ENCODE results near the gene PLA2G1B. TPM values are rescaled to one million over a fixed set of nuclear protein-coding genes. Genes with fewer than 3 reads are reported as not detected.

PLA2G1B gene
- total RNA-seq, 4 donors from 2014 or later, result not detected

GRCh38 chr12:120290609-120291305 lies 36.8 kb downstream of the PLA2G1B start:
- intact Hi-C loops (cut with DNase I), result loop anchor here (2.0 kb wide), 1 partner anchor 62 kb away; no protein-coding TSS in a partner anchor
- peak overlapping the region; percentile 92 to 98 (median 96) for H3K27ac ChIP-seq (replicated peaks in 1 of 4)
- H3K36me3 ChIP-seq, result no peaks in the 10 kb centered on the region
- 31% methylated on average over 22 of the region's 22 CpGs for WGBS
- TF ChIP-seq POLR2A (IDR thresholded peaks at IDR 0.05; ENCODE audit: low read depth) (no peak), EP300 (IDR thresholded peaks at IDR 0.05) (no peak), POLR2AphosphoS5 (IDR thresholded peaks at IDR 0.05) (no peak), CTCF (IDR thresholded peaks at IDR 0.05) (no peak)
- DNase-seq (ENCODE audit: extremely low spot score), result no peak
- H3K4me3 ChIP-seq, result peak overlapping the region; percentile 59 to 68 (median 62)
- no peaks in the 10 kb centered on the region for H3K27me3 ChIP-seq
- no peaks in the 10 kb centered on the region for H3K9me3 ChIP-seq
- H3K4me1 ChIP-seq, result peaks cover 2 to 18% (median 13%) of the 10 kb centered on the region in 4 donors

- TF ChIP-seq EP300 (IDR thresholded peaks at IDR 0.05) (no peak), CTCF (IDR thresholded peaks at IDR 0.05) (no peak), POLR2A (IDR thresholded peaks at IDR 0.05; ENCODE audit: low read depth) (no peak), POLR2AphosphoS5 (IDR thresholded peaks at IDR 0.05) (no peak)
- 91% methylated on average over 12 of the region's 12 CpGs for WGBS
- intact Hi-C loops (cut with DNase I), result no loop called here
- Histone ChIP-seq H3K4me3 (no peak overlapping the region), H3K27ac (replicated peaks in 1 of 4) (no peak overlapping the region), H3K27me3 (no peaks in the 10 kb centered on the region), H3K4me1 (peaks cover 0 to 13% (median 10%) of the 10 kb centered on the region in 4 donors), H3K36me3 (no peaks in the 10 kb centered on the region), H3K9me3 (no peaks in the 10 kb centered on the region)
- DNase-seq (ENCODE audit: extremely low spot score), result no peak
These were observed 40.1 kb downstream of the PLA2G1B start for GRCh38 chr12:120287491-120287890.

- Histone ChIP-seq H3K27me3 (no peaks in the 10 kb centered on the region), H3K4me1 (peaks cover 0 to 13% (median 10%) of the 10 kb centered on the region in 4 donors), H3K9me3 (no peaks in the 10 kb centered on the region), H3K27ac (replicated peaks in 1 of 4) (no peak overlapping the region), H3K36me3 (no peaks in the 10 kb centered on the region), H3K4me3 (no peak overlapping the region)
- no peak for TF ChIP-seq EP300 (IDR thresholded peaks at IDR 0.05)
- TF ChIP-seq POLR2A (IDR thresholded peaks at IDR 0.05; ENCODE audit: low read depth), result no peak
- no peak for TF ChIP-seq POLR2AphosphoS5 (IDR thresholded peaks at IDR 0.05)
- TF ChIP-seq CTCF (IDR thresholded peaks at IDR 0.05), result no peak
- 70% methylated on average over 7 of the region's 7 CpGs for WGBS
- no peak for DNase-seq (ENCODE audit: extremely low spot score)
- intact Hi-C loops (cut with DNase I), result no loop called here
These were observed 40.6 kb downstream of the PLA2G1B start for GRCh38 chr12:120286768-120287490.

- Histone ChIP-seq H3K4me1 (peaks cover 0 to 4% (median 0%) of the 10 kb centered on the region in 4 donors), H3K27ac (replicated peaks in 1 of 4) (no peak overlapping the region), H3K9me3 (no peaks in the 10 kb centered on the region), H3K36me3 (no peaks in the 10 kb centered on the region), H3K27me3 (no peaks in the 10 kb centered on the region), H3K4me3 (no peak overlapping the region)
- DNase-seq (ENCODE audit: extremely low spot score), result no peak
- TF ChIP-seq CTCF (IDR thresholded peaks at IDR 0.05) (no peak), POLR2AphosphoS5 (IDR thresholded peaks at IDR 0.05) (no peak), EP300 (IDR thresholded peaks at IDR 0.05) (no peak), POLR2A (IDR thresholded peaks at IDR 0.05; ENCODE audit: low read depth) (no peak)
- intact Hi-C loops (cut with DNase I), result no loop called here
- WGBS, result 83% methylated on average over 3 of the region's 3 CpGs
These were observed 43.2 kb downstream of the PLA2G1B start for GRCh38 chr12:120284381-120284780.
